Fibroblast of upper back skin (primary cell): ENCODE measurements around the gene ARHGEF1.
"Not testable (repeated sequence)": the region's sequence is repeated elsewhere in the genome, so short reads cannot be mapped to it uniquely, and the experiment has no call there.

Source experiments
- DNase-seq: peaks from one replicate; pipeline ENCODE4 v3.0.0-alpha.2; 2013

ARHGEF1 gene

GRCh38 chr19:41863209-41863931 is 19.6 kb upstream of the ARHGEF1 start:
- DNase-seq = no peak

GRCh38 chr19:41864374-41864773 is 18.6 kb upstream of the ARHGEF1 start:
- no peak for DNase-seq

DNA sequence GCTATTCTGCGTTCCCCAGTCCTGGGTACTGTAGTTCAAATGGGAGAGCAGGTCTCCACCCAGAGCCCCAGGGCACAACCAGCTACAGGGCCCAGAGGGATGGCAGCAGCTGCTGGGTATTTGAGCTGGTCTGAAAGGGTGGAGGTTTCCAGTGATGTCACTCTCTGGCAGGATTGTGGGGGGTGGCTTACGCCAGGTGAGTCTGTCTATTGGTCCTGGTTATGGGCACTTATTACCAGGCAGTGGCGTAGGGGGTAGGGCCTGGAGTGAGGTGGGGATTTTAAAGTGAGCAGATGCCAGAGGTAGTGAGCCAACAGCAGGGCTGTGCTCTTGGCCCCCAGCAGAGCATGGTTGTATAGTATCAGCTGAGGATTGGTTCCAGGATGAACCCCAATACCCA is 16.7 kb upstream of the ARHGEF1 start:
- DNase-seq = no peak

DNA sequence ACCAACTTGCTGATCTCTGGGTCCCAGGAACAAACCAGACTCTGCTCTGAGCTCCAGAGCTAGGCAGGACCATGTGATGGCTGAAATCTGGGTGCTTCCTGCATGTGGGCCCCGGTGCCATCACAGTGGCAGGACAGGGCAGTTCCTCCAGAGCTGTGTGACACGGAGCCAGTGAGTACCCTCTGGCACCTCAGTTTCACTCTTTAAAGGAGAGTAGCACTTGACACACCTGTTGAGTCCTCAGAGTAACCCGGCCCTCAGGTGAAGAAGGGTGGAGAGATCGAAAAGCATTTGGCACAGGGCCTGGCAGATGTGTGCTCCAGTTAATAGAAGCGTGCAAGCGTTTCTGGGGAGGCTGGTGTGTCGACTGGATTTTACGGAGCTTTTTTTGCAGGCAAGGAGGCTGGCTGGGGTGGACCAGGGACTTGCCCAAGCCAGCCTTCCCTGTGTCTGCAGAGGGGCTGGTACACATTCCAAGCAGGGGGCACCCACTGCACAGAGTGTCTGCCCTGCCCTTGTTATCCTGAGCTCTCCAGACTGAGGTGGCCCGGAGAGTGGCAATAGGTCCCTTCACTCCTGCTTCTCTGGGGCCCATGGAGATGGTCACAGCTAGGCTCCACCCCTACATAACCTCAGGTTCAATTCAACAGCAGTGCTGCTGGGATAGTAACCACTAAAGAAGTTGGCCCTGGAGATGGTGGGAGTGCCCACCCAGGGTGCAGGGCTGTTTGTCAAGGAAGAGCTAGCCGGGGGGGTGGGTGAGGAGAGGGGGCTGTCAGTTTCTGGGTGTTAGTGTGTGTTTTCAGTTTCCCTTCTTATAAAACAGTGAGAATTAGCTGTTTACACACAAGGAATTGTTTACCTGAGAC is 14.6 kb upstream of the ARHGEF1 start:
- no peak for DNase-seq

- DNase-seq = no peak
Measured at GRCh38 chr19:41868989-41869300, 14.0 kb upstream of the ARHGEF1 start.

DNA sequence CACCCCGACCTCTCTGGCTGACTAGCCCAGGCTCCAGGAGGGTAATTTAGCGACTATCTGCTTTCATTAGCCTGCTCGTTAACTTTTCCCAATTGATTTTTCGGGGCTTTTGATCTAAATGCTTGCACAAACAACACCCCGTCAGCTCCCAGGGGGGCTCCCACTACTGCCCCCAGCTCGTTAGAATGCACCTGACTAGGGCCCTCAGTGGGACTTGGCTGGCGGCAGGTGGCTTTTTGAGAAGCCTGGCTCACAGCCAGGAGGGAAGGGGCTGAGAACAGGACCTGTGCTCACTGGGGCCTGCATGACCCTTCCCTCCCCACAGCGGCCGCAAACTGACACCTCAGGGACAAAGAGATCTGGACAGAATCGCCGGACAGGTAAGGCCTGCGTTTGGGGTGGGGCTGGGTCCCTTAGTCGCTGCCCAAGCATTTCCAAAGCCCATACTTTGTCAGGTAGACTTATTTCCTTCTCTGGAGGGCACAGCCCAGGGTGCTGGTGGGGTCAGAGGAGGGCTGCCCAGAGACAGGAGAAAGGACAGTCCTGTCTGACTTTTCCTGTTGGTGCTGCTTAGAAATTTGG is 13.5 kb upstream of the ARHGEF1 start:
- DNase-seq = no peak

- DNase-seq = peak; percentile 31
Measured at GRCh38 chr19:41870401-41870873, 12.5 kb upstream of the ARHGEF1 start.

GRCh38 chr19:41871573-41872383 is 11.2 kb upstream of the ARHGEF1 start:
- no peak for DNase-seq

DNA sequence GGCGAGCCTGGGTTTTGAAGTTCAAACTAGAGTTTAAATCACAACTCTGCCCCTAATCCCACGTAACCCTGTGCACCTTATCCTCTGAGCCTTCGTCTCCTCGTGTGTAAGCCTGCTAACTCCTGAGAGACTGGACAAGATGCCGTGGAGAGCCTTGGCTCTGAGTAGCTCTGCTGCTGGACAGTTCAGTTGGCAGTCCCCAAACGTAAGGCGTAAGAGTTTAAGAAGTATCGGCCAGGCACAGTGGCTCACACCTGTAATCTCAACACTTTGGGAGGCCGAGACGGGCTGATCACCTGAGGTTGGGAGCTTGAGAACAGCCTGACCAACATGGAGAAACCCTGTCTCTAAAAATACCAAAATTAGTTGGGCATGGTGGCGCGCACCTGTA is 10.6 kb upstream of the ARHGEF1 start:
- DNase-seq = no peak

DNA sequence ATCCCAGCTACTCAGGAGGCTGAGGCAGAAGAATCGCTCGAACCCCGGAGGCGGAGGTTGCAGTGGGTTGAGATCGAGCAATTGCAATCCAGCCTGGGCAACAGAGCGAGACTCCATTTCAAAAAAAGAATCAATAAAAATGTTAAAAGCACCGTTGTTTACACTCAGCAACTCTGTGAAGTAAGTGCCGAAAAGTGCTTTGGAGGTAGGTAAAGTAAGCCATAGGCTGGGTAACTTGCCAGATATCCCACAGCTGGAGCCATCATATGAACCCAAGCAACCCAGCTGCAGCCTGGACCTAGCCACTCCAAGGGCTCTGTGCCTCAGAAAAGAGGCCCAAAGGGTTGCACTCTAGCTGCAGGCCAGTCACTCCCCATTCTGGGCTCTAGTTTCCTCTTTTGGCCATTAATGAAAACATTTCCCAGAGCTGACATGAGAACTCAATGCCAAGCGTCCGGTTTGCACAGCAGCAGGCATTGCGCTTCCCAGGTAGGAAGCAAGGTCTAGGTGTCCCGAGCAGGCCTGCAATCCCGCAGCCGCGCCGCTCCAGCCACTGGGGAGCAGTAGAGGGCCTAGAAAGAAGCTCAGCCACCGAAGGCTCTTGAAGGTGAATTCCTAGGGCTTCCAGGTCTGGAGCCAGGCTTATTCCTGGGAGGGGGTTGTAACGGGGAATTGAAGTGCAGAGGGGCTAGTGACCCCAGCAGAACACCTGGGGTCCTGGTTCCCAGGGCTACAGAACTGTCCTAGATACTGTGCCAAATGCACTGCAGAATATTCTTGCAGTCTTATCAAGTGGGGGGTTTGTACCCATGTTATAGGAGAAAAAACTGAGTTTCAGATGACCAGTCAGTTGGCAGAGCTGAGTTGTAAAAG is 10.0 kb upstream of the ARHGEF1 start:
- peak; percentile 57 for DNase-seq

GRCh38 chr19:41875973-41876372 is 7.0 kb upstream of the ARHGEF1 start:
- DNase-seq = not testable (repeated sequence)

DNA sequence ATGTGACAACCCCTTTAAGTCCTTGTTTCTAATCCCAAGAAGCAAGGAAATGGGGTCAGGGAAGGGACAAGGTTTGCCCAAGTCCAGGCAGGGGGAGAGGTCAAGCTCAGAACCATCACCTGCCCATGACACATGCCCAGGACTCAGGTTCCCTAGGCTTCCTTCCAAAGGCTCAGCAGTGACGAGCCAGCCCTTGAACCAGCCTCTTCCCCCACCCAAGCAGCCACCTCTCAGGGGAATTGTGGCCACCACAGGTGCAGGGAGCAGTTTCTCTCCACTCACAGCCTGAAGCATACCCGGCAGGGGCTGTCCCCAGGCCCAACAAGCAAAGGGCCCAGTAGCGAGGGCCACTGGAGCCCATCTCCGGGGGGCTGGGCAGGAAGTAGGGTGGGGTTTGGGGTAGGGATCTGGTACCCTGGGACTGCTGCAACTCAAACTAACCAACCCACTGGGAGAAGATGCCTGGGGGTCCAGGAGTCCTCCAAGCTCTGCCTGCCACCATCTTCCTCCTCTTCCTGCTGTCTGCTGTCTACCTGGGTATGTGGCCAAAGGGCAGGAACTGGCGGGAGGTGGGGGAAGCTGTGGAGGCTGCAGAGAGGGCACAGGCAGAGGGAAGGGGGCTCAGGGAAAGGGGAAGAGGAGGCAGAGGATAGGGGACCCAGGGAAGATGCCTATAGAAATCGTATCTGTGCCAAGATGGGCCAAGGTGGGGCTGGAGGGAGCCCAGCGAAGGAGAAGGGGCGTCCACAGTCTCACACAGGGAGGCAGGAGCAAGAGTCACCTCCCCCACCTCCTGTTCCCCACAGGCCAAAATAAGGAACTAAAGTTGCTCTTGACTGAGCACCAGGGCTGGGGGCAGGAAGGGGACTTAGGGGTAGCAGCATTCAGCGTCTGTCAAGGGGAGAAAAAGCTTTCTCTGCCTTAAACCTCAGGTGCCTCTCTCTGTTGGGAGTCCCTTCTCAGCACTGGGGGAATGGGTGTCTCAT is 5.8 kb upstream of the ARHGEF1 start, which contains the start of gene CD79A:
TSS of gene CD79A (plus strand) at position 433 of the 986 bp plus-strand sequence. CDS start at position 459, 26 bp downstream.
- no peak for DNase-seq

DNA sequence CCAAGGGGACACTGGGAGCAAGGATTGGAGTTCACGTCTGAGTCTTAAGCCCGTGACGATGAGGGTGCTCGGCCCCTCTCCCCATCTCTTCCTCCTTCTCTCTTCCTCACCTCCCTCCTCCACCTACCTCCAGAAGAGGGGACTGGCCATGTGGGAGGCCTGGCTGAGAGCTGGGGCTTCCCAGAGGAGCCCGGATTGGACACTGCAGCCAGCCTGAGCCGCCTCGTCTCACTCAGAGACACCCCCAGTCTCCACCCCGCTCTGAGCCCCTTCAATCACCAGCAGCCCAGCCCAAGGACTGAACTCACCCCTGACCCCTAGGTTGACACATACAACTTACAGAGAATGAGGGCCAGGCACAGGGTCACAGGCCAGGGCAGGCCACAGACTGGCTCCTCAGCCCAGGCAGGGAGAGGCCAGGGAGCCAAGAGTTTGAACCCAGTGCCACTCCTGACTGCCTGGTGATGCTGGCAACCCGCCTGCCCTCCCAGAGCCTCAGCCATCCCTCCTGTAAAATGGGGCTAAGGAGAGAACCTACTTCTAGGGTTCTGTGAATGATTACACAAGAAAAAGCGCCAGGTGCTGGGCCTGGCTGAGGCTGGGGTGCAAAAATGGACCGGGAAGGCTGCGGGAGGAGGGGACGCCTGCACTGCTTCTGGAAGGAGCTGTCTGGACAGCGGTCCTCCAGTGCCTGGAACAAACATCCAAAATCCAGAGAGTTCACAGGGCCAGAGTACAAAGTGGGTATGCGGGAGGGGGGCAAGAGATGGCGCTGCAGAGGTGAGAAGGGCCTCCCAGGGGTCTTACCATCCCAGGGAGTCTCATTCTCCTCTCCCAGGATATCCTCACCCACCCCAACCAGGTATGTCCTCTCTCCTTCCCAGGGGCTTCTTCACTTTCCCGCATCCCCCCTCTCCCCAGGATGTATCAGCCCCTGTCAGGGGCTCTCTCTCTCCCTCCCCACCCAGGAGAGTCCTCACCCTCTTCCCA is 4.8 kb upstream of the ARHGEF1 start:
- DNase-seq = no peak

DNA sequence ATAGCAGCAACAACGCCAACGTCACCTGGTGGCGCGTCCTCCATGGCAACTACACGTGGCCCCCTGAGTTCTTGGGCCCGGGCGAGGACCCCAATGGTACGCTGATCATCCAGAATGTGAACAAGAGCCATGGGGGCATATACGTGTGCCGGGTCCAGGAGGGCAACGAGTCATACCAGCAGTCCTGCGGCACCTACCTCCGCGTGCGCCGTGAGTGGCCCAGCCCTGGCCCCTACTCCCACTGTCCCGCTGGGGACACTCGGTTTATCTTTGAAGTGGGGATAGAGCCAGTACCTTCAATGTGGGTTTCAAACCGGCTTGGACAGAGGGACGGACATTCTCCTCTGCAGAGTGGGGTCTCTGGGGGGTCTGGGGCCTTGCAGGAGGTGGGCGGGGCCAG is 3.9 kb upstream of the ARHGEF1 start:
- DNase-seq = no peak

DNA sequence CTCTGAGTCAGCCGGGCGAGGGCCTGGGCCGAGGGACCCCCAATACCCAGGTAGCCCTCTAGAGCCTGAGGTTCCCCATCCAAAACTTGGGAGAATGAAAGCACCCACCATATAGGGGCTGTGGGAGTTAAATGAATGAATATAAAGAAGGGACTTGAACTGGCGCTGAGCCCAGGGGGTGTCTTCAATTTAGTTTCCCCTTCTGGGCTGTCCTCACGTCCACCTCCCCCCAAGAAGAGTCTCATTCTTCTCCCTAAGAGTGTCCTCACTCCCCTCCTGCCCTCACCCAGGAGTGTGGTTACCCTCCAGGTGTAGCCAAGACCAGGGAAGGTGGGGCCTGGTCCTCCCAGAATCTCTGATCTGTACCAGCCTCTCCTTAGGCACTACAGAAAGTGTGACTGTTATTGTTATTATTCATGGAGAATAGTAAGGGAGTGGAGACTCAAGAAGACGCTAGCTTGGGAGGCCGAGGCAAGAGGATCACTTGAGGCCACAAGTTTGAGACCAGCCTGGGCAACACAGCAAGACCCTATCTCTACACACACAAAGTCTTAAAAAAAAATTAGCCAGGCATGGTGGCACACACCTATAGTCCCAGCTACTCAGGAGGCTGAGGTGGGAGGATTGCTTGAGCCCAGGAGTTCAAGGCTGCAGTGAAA is 3.2 kb upstream of the ARHGEF1 start:
- no peak for DNase-seq

- no peak for DNase-seq
Measured at GRCh38 chr19:41880329-41880708, 2.7 kb upstream of the ARHGEF1 start.

DNA sequence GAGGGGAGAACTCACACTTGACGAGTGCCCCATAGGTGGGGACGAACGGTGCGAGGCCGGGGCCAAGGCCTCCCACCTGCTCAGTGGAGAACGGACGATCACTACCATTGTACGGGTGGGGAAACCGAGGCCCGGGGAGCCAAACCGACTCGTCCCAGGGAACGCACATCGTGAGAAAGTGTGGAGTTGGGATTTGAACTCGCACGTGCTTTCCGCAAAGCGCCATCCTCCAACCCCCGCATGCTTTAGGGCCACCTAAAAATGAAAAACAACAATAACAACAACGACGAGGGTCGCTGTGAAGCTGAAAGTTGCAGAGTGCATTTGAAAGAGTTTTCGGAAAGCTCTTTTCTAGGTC is 458 bp downstream of the ARHGEF1 start:
- no peak for DNase-seq

DNA sequence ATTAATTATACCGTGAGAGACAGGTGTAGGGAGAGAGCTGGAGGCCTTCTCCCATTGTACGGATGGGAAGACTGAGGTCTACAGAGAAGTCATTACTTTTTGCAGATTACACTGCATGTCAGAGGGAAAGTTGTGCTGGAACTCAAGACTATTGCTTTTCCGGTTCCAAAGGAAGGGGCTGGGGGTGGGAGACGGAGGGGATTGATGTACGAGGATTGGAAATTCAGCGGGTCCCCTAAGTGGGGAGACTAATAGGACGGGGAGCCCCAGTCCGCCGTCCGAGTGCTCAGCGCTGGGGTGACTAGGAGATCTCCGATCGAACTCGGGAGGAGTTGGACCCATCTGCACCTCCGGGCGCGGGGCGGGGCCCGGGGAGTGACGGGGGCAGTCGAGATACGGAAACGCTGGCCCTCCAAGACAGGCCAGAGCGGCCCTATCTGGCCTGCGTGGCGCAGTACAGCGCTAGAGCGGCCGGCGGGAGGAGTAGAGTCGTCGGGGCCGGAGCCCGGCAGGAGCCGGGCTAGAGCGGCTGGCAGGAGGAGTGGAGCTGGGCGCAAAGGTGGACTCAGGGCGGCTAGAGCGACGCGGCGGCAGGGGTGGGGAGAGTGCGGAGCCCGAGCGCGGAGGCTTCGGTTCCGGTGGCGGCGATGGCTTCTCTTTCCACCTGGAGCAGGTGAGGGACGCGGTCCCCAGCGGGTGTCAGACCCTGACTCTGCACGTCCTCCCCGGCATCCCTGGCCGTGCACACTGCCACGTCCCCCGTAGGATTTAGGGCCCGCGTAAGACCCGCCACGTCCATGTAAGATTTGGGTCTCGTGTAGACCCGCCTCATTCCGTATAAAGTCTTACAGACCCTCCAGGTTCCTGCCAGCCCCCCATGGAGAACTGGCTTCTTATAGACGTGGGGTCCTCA is 1.1 kb downstream of the ARHGEF1 start:
- peak; percentile 96 for DNase-seq
